HEK293T (cell line): ENCODE results near the gene PTPRA.
"Not testable (repeated sequence)": the region's sequence is repeated elsewhere in the genome, so short reads cannot be mapped to it uniquely, and the experiment has no call there.

Experiments
- CTCF ChIA-PET: fragments of 350-600 bp; formaldehyde crosslinking; extraction: SDS; loops from one replicate; lab custom pipeline; 2021; ENCODE audit warnings: antibody characterized with exemption, inconsistent platforms; lab: Yijun Ruan, JAX
- POLR2A ChIA-PET: fragments of 350-600 bp; formaldehyde crosslinking; extraction: SDS; loops from one replicate; lab custom pipeline; 2020; ENCODE audit warnings: antibody characterized with exemption, inconsistent platforms; lab: Yijun Ruan, JAX
- DNase-seq: peaks from one replicate; pipeline ENCODE4 v3.0.0; 2012; ENCODE audit warnings: mixed read lengths; ENCODE audit errors: extremely low spot score
- ARNT ChIP-seq: fragments of 450-650 bp; IDR thresholded peaks from 2 replicates; pipeline ENCODE4 v1.6.1; 2017; ENCODE audit warnings: mild to moderate bottlenecking
- BHLHE40 ChIP-seq: fragments of 450-650 bp; IDR thresholded peaks from 2 replicates; pipeline ENCODE4 v1.6.1; 2016; ENCODE audit warnings: mild to moderate bottlenecking, moderate library complexity, borderline replicate concordance
- CTBP1 ChIP-seq: fragments of 450-650 bp; IDR thresholded peaks from 2 replicates; pipeline ENCODE4 v1.6.1; 2016; ENCODE audit warnings: borderline replicate concordance
- ELF4 ChIP-seq: fragments of 450-650 bp; IDR thresholded peaks from 2 replicates; pipeline ENCODE4 v1.6.1; 2017; ENCODE audit warnings: antibody characterized with exemption
- FOXA1 ChIP-seq: fragments of 450-650 bp; IDR thresholded peaks from 2 replicates; pipeline ENCODE4 v1.6.1; 2016; ENCODE audit warnings: mild to moderate bottlenecking
- FOXK2 ChIP-seq: fragments of 450-650 bp; IDR thresholded peaks from 2 replicates; pipeline ENCODE4 v1.6.1; 2016; ENCODE audit warnings: mild to moderate bottlenecking
- FOXM1 ChIP-seq: fragments of 450-650 bp; IDR thresholded peaks from 2 replicates; pipeline ENCODE4 v1.6.1; 2017; ENCODE audit warnings: mild to moderate bottlenecking, borderline replicate concordance
- HDGF ChIP-seq: fragments of 450-650 bp; IDR thresholded peaks from 2 replicates; pipeline ENCODE4 v1.6.1; 2017; ENCODE audit warnings: antibody characterized with exemption, borderline replicate concordance
- L3MBTL2 ChIP-seq: fragments of 450-650 bp; conservative IDR thresholded peaks from 2 replicates; pipeline ENCODE4 v1.6.1; 2016; ENCODE audit warnings: mild to moderate bottlenecking
- LEF1 ChIP-seq: fragments of 450-650 bp; IDR thresholded peaks from 2 replicates; pipeline ENCODE4 v1.6.1; 2017; ENCODE audit warnings: mild to moderate bottlenecking, borderline replicate concordance
- NFRKB ChIP-seq: fragments of 450-650 bp; IDR thresholded peaks from 2 replicates; pipeline ENCODE4 v1.6.1; 2016; ENCODE audit warnings: mild to moderate bottlenecking, moderate library complexity
- PKNOX1 ChIP-seq: fragments of 450-650 bp; IDR thresholded peaks from 2 replicates; pipeline ENCODE4 v1.6.1; 2016
- SP1 ChIP-seq: fragments of 450-650 bp; IDR thresholded peaks from 2 replicates; pipeline ENCODE4 v1.6.1; 2017
- SUZ12 ChIP-seq: fragments of 450-650 bp; IDR thresholded peaks from 2 replicates; pipeline ENCODE4 v1.6.1; 2016; ENCODE audit warnings: mild to moderate bottlenecking
- TARDBP ChIP-seq: fragments of 450-650 bp; IDR thresholded peaks from 2 replicates; pipeline ENCODE4 v1.6.1; 2016
- ZNF384 ChIP-seq: fragments of 450-650 bp; IDR thresholded peaks from 2 replicates; pipeline ENCODE4 v1.6.1; 2016

Gene PTPRA

GRCh38 chr20:2891343-2891742 is 18.1 kb downstream of the PTPRA start:
- ChIA-PET POLR2A (no interaction called here), CTCF (no interaction called here)
- TF ChIP-seq LEF1 (no peak), FOXM1 (no peak), BHLHE40 (no peak), TARDBP (no peak), FOXK2 (no peak), ARNT (no peak), PKNOX1 (no peak), L3MBTL2 (no peak), SUZ12 (no peak), FOXA1 (no peak), HDGF (no peak), SP1 (no peak), NFRKB (no peak), CTBP1 (no peak), ZNF384 (no peak), ELF4 (no peak)
- DNase-seq: no peak

- ChIA-PET POLR2A (no interaction called here), CTCF (no interaction called here)
- TF ChIP-seq SUZ12 (no peak), CTBP1 (no peak), FOXA1 (no peak), TARDBP (no peak), NFRKB (no peak), BHLHE40 (no peak), L3MBTL2 (no peak), FOXM1 (no peak), ZNF384 (no peak), ELF4 (no peak), SP1 (no peak), FOXK2 (no peak), PKNOX1 (no peak), ARNT (no peak), HDGF (no peak), LEF1 (no peak)
- DNase-seq: no peak
Observed at GRCh38 chr20:2892376-2892775, 19.1 kb downstream of the PTPRA start.

DNA sequence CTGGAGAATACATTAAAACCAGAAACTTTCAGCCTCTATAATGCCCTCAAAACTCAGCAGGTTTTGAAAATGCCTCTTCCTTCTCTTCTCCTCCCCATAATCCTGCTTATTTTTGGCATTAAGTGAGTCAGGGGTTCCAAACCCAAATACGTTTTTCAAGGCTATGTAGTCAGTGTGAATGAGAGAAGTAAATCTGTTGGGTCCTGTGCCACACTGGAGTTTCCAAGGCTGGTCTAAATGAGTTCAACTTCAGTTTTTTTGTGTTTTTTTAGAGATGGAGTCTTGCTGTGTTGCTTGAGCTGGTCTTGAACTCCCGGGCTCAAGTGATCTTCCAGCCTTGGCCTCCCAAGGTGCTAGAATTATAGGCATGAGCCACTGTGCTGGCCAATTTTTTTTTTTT is 20.9 kb downstream of the PTPRA start:
- ChIA-PET CTCF (no interaction called here), POLR2A (no interaction called here)
- no peak for TF ChIP-seq SUZ12
- TF ChIP-seq CTBP1: no peak
- TF ChIP-seq HDGF: no peak
- TF ChIP-seq PKNOX1: no peak
- no peak for TF ChIP-seq NFRKB
- no peak for TF ChIP-seq L3MBTL2
- TF ChIP-seq ARNT: no peak
- no peak for TF ChIP-seq ZNF384
- no peak for TF ChIP-seq FOXK2
- no peak for TF ChIP-seq LEF1
- no peak for TF ChIP-seq BHLHE40
- no peak for TF ChIP-seq SP1
- TF ChIP-seq FOXA1: no peak
- TF ChIP-seq ELF4: no peak
- no peak for TF ChIP-seq TARDBP
- TF ChIP-seq FOXM1: no peak
- no peak for DNase-seq

DNA sequence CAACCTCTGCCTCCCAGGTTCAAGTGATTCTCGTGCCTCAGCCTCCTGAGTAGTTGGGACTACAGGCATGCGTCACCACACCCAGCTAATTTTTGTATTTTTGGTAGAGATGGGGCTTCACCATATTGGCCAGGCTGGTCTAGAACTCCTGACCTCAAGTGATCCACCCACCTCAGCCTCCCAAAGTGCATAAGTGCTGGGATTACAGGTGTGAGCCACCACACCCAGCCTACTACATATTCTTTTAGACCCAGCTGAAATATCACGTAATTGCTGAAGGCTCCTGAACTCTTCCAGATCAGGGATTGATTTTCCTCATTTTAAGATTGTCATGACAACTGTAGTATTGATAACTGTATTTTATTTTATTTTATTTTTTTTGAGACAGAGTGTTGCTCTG is 21.9 kb downstream of the PTPRA start:
- POLR2A ChIA-PET, CTCF ChIA-PET, DNase-seq: not testable (repeated sequence)

DNA sequence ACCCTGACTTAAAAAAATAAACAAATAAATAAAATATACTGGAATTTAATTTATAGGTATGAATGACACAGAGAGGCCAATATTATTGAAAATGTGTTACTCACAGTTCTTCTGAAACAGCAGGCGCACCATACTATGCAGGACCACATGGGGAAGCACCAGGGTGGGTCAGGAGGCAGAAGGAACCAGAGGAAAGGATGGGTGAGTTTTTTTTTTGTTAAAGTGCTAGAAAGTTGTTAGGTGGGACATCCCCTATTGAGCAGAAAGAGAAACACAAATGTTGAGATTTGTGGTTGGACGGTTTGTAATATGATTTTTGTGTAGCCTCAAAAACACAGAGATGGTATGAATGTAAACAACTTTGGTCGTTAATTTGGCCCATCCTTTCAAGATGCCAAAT is 26.0 kb downstream of the PTPRA start:
- POLR2A ChIA-PET: no interaction called here
- no peak for DNase-seq
- CTCF ChIA-PET: no interaction called here
- TF ChIP-seq CTBP1: no peak
- TF ChIP-seq NFRKB: no peak
- no peak for TF ChIP-seq ARNT
- no peak for TF ChIP-seq TARDBP
- no peak for TF ChIP-seq LEF1
- no peak for TF ChIP-seq HDGF
- TF ChIP-seq L3MBTL2: no peak
- TF ChIP-seq ELF4: no peak
- TF ChIP-seq PKNOX1: no peak
- TF ChIP-seq SUZ12: no peak
- TF ChIP-seq SP1: no peak
- no peak for TF ChIP-seq ZNF384
- TF ChIP-seq FOXM1: no peak

- POLR2A ChIA-PET: no interaction called here
- CTCF ChIA-PET: interaction anchor here (0.6 kb wide), 1 partner anchor 29 kb away, joined by 3 read pairs; no protein-coding TSS in a partner anchor
- TF ChIP-seq L3MBTL2: no peak
- no peak for TF ChIP-seq ARNT
- TF ChIP-seq FOXA1: no peak
- TF ChIP-seq PKNOX1: no peak
- no peak for TF ChIP-seq LEF1
- no peak for TF ChIP-seq SP1
- DNase-seq: no peak
Observed at GRCh38 chr20:2900845-2901592, 27.7 kb downstream of the PTPRA start.
